Right lobe of liver (tissue), 4 donors: ENCODE results near the gene MAGEC3.

ENCODE experiments used
- POLR2A ChIP-seq: fragments of 450-650 bp; IDR thresholded peaks from one replicate; pipeline ENCODE4 v1.6.1; 2017; ENCODE audit warnings: antibody characterized with exemption, mild to moderate bottlenecking
- TF ChIP-seq, protein P1 (sequence below), 4 donors: fragments of 200-600 bp in 3 of 4; fragments of 450-650 bp in 1 of 4; IDR thresholded peaks; one replicate each; pipeline versions ENCODE4 v1.5.1 to v1.8.0; 2016 to 2022; ENCODE audit warnings: antibody characterized with exemption in 4 of 4, mild to moderate bottlenecking in 2 of 4
- donor health status: DM: no; HTN: no; CAD: no.
- donor health status: DM: no; HTN: no; CAD: no.
- donor health status: DM: no; HTN: yes; CAD: no.

DNA sequence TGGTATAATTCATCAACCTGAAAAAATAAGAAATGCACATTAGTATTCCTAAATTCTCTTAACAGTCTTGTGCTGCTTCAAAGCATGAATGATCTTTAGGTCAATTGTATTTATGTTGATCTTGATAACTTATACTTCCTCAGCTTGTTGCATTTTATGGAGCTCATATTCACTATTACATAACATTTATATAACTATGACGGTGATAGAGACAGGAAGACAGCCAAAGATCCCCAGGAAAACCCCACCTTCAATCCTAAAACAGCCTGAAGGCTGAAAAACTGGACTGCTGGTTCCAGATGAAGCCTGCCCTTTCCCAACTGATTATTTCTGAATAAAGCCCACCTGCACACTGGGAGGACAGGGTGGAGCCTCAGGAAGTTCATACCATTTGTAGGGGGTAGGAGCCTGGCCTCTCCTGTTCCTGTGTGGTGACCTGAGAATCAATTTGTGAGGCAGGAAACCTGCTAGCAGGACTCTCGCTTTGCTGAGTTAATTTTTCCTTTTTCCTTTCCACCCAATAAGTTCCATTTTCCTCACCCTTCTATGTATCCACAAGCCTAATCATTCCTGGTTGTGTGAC, 96.0 kb downstream of the MAGEC3 start:
- no peak for TF ChIP-seq POLR2A
- TF ChIP-seq, protein P1, sequence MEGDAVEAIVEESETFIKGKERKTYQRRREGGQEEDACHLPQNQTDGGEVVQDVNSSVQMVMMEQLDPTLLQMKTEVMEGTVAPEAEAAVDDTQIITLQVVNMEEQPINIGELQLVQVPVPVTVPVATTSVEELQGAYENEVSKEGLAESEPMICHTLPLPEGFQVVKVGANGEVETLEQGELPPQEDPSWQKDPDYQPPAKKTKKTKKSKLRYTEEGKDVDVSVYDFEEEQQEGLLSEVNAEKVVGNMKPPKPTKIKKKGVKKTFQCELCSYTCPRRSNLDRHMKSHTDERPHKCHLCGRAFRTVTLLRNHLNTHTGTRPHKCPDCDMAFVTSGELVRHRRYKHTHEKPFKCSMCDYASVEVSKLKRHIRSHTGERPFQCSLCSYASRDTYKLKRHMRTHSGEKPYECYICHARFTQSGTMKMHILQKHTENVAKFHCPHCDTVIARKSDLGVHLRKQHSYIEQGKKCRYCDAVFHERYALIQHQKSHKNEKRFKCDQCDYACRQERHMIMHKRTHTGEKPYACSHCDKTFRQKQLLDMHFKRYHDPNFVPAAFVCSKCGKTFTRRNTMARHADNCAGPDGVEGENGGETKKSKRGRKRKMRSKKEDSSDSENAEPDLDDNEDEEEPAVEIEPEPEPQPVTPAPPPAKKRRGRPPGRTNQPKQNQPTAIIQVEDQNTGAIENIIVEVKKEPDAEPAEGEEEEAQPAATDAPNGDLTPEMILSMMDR (IDR thresholded peaks at IDR 0.05), result no peak
